ENCODE data around the gene PCDH1.
A peak's percentile ranks its signal among the peaks of the same experiment; 100 is the strongest.

PCDH1 gene

DNA sequence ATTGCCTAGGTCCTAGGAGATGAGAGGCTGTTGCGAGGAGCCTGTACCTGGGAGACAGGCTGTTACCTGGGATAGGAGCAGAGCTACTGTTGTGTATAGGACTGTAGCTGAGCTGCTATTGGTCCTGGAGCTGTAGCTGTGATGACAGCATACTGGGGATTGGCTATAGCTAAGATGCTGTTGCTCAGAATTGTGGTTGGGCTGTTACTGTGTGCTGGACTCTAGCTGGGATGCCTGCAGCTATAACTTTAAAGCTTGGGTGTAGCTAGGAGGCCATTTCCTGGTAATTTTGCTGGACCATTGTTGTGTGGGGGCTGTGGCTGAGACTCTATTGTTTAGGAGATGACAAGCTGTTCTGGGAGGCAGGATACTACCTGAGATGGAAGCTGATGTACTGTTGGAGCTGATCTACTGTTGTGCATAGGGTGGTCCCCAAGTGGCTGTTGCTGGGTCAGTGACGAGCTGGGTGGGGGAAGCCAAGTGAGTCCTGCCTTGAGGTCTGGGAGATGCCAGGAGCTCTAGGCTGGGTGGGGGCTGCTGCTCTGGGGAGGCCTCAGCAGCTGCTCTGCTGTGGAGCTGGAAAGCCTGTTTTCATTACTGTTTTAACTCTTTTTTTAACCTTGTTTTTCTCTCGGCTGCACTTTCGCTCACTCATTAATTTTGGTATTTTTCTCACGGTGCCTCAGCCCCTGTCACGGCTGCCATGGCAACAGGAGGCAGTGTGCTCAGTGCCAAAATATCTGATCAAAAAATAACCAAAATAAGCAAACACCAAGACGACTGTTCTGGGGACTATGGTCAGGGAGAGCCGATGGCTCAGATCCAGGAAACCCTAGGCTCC lies 3.0 kb upstream of the PCDH1 start:
- peaks cover 22% of the 10 kb centered on the region for H3K4me1 Mint-ChIP-seq (ENCODE audit: low read depth)
- H3K27ac Mint-ChIP-seq, result no peak overlapping the region
- H3K27me3 Mint-ChIP-seq, result peaks cover 50% of the 10 kb centered on the region
- H3K36me3 Mint-ChIP-seq, result no peaks in the 10 kb centered on the region
- no peaks in the 10 kb centered on the region for H3K9me3 Mint-ChIP-seq (ENCODE audit: low read depth)
- H3K4me3 Mint-ChIP-seq, result no peak overlapping the region

DNA sequence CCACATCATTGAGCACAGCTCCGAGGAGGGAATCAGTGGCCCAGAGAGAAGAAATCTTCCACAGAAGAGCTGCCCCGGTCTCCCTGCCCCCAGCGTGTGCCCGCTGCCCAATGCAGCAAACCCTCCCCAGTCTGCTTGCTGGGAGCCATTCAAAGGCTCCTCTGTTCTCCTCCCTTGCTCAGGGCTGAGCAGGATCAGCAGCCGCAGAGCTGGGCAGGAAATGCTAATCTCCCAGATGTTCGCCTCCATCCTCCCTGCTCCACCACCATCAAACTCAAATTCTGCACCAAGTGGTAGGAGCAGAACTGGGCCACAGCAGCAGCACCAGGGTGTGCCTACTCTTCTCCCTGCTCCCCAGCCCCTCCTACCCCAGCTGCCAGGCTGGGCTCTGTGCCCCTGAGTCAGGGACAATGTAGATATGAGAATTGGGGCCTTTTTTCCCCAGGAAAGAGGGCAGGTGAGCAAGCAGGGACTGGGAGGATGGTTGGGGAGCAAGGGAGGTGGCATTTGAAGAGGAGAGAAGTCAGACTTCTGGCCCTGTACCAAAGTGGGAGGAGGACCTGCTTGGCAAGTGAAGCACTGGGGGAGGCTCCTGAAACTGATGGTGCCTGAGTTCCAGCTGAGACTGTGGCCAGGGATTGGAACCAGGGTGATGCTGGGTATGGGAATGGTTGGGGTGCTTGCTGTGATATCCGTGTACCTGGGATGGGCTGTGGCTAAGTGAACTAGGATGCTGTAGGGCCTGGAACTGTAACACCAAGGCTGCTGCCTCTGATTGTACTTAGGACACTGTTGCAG lies 1.9 kb upstream of the PCDH1 start:
- no peak overlapping the region for H3K4me3 Mint-ChIP-seq
- H3K4me1 Mint-ChIP-seq (ENCODE audit: low read depth), result peaks cover 26% of the 10 kb centered on the region
- H3K27ac Mint-ChIP-seq, result no peak overlapping the region
- H3K9me3 Mint-ChIP-seq (ENCODE audit: low read depth), result no peaks in the 10 kb centered on the region
- no peaks in the 10 kb centered on the region for H3K36me3 Mint-ChIP-seq
- H3K27me3 Mint-ChIP-seq, result peaks cover 46% of the 10 kb centered on the region

DNA sequence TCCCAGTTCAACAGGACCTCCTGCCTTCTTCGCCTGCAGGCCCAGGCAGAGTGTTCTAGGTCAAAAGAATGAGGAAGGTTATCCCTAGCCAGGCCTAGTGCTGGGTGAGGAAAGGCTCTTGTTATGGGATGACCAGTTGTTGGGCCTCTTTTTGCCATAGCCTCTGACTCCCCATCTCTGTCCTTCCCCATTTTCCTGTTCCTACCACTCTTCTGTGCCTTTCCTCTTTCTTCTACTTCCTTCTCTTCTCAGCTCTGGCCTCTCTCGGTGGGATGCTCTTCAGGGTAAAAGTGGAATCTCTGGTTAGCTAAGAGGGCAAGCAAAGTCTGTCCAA lies 1.2 kb upstream of the PCDH1 start:
- peaks cover 46% of the 10 kb centered on the region for H3K27me3 Mint-ChIP-seq
- no peaks in the 10 kb centered on the region for H3K36me3 Mint-ChIP-seq
- H3K9me3 Mint-ChIP-seq (ENCODE audit: low read depth), result no peaks in the 10 kb centered on the region
- peaks cover 26% of the 10 kb centered on the region for H3K4me1 Mint-ChIP-seq (ENCODE audit: low read depth)
- H3K27ac Mint-ChIP-seq, result no peak overlapping the region
- H3K4me3 Mint-ChIP-seq, result peak overlapping the region; percentile 81

DNA sequence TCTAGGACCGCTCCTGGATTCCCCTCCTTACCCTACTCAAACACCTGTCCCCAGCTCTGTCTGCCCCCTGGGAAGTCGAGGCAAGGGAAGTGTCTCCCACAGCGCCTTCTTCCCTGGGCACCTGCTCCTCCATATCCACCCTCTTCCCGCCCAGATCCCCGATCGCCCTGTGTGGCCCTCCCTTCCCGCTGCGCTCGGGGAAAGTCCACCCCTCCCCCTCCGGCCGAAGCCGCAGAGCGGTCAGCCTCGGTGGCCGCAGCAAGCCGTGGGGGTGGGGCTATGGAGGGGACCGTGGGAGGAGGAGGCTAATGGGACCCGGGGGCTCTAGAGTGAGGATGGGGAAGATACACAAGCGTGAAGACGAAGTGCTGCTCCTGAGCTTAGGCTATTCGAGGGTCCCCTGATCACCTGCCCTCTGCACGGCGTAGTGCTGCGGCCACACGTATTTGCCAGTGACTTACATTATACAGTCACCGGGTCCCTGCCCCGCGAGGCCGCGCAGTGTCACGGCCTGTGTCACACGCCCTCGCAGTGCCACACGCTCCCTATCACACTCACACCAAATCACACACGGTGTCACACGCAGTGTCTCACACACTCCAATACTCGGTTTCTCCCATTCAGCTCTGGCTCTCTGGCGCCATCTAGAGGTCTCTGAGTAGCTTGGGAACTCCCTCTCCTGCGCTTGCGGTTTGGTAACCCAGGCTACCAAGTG lies 658 bp upstream of the PCDH1 start:
- no peaks in the 10 kb centered on the region for H3K36me3 Mint-ChIP-seq
- H3K27me3 Mint-ChIP-seq, result peaks cover 45% of the 10 kb centered on the region
- no peaks in the 10 kb centered on the region for H3K9me3 Mint-ChIP-seq (ENCODE audit: low read depth)
- peaks cover 26% of the 10 kb centered on the region for H3K4me1 Mint-ChIP-seq (ENCODE audit: low read depth)
- peak overlapping the region; percentile 81 for H3K4me3 Mint-ChIP-seq
- peak overlapping the region; percentile 42 for H3K27ac Mint-ChIP-seq

DNA sequence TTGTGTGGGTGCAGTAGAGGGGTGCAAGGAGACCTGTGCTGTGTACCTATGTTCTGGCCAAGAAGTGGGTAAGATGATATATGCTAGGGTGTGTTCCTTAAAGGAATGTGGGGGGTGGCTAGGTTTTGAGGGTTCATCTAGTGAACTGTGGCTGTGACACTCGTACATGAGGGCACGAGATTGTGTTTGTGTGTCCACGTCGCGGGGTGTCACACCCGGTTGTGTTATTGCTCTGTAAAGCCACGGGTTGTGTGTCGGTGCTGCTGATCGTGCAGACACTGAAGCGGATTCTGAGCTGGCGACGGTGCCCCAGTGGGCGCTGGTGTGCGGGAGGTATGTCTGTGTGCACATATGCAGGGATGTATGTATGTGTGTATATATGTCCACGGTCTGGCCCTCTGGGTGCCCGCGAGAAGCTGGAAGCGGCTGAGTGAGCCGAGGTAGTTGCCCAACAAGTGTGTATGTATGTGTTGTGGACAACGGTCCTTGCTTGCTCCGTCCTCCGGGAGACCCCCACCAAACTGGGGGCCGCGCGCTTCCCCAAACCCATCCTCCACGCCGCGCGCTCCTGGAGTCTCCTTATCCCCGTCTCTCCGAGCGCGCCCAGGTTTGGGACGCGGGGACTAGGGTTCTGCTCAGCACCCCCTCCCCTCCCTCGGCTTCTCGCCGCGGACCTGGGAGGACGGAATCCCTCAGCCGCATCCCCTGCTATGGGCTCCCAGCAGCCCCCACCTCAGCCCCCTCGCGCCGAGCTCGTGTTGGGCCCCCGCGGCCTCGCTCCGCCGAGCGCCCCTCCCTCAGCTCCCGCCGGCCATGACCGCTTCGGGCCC lies 639 bp downstream of the PCDH1 start:
- H3K27ac Mint-ChIP-seq, result no peak overlapping the region

DNA sequence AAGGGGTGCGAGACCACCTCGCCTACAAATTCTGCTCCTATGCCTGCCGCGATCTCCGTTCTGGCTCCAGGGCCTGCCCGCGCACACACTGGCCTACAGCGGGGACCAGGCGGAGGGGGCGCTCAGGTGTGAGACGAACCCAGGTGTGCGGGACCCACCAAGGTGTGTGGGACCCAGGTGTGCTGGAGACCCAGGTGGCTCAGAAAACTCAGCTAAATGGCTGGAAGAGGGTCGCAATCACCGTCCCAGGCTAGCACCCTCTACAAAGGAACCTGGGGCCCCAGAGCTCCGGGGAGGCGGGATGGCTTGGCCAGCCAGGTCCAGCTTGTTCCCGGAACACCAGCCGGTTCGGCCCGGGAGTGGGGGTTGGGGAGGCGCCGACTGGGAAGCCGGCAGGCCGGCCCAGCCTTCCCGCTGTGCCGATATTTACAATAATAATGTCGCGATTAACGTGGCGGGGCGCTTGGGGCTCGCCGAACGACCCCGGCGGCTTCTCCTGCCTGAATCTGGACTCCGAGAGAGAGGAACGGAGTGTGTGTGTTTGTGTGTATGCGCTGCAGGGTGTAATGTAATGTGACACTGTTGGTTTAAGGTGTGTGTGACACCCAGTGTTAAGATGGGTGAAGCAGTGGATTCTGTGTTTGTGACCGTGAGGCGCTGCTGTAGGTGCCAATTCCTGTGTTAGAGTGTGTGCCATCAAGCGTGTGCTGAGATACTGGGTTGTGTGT lies 1.4 kb downstream of the PCDH1 start:
- Mint-ChIP-seq H3K4me3 (peak overlapping the region; percentile 68), H3K27me3 (peaks cover 42% of the 10 kb centered on the region), H3K4me1 (ENCODE audit: low read depth) (peaks cover 22% of the 10 kb centered on the region), H3K27ac (no peak overlapping the region), H3K9me3 (ENCODE audit: low read depth) (no peaks in the 10 kb centered on the region), H3K36me3 (no peaks in the 10 kb centered on the region)

More for the DNA sequence above, 639 bp downstream of the PCDH1 start:
- peaks cover 46% of the 10 kb centered on the region for H3K27me3 Mint-ChIP-seq
- H3K36me3 Mint-ChIP-seq, result no peaks in the 10 kb centered on the region
- H3K4me3 Mint-ChIP-seq, result peak overlapping the region; percentile 68
- peaks cover 23% of the 10 kb centered on the region for H3K4me1 Mint-ChIP-seq (ENCODE audit: low read depth)
- no peaks in the 10 kb centered on the region for H3K9me3 Mint-ChIP-seq (ENCODE audit: low read depth)

DNA sequence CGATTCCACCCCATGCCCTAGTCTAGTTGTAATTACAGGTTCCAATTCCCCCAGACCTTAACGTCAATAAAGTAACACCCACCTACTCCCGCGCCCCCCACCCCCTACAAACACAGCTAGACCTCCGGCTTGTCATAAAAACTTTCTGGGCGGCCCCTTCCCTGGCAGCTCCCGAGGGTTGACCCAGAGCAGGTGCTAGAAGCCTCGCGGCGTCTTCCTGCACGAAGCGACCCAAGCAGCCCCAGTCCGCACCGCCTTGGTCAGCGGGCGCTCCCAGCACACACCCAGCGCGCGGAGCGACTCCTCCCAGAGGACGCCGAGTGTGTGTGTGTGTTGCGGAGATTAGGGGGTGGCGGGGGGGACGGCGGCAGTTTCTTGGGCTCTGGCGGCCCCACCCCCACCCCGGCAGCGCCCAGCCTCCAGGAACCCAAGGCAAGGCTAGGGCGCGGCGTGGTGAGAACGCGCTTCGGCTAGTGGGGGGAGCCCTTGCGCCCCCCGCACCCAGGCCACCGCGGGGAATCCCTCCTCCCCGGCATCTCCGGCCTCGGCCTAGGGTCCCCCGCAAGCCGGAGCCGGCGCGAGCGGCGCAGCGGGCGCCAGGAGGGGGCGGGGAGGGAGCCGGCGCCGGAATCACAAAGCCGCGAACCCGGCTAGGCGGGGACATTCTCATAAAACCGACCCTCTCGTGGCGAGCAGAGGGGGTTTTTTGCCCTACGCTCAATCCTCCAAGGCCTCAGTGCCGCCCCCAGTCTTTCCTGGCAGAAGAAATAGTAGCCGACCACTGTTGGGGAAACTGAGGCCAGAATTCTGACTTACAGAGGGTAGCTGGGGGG lies 2.2 kb downstream of the PCDH1 start:
- Mint-ChIP-seq H3K27me3 (peaks cover 36% of the 10 kb centered on the region), H3K4me3 (peak overlapping the region; percentile 63), H3K4me1 (ENCODE audit: low read depth) (peaks cover 22% of the 10 kb centered on the region), H3K9me3 (ENCODE audit: low read depth) (no peaks in the 10 kb centered on the region), H3K36me3 (no peaks in the 10 kb centered on the region), H3K27ac (no peak overlapping the region)

DNA sequence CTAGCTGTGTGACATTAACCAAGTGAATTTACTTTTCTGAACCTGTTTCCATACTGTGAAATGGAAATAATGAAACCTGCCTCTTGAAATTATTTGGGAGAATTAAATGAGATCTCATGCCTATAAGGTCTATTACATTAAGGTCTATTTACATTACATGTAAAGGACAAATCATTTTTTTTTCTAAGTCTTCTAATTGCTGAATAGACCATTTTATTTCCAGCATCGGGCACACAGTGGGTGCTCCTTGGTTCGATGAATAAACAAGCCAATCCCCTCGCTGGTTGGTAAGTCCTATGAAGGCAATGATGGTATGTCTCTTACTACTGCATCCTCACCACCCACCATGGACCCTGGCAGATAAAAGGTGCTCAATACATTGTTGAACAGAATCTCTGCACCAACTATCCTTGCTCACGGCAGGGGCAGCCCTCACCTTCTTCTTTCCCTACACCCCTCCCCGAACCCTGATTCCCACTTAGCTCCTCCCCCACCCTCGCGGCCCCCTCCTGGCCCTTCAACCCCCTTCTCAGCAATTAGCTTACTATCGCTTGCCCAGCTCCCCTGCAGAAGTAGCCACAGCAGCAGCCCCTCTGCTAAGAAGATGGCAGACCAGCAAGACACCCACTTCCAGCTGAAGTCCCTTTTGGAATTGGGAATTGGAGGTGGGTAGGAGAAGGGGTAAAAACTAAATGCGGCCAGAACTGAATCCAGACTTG lies 3.0 kb downstream of the PCDH1 start:
- Mint-ChIP-seq H3K9me3 (ENCODE audit: low read depth) (no peaks in the 10 kb centered on the region), H3K27ac (no peak overlapping the region), H3K4me1 (ENCODE audit: low read depth) (peaks cover 22% of the 10 kb centered on the region), H3K4me3 (peak overlapping the region; percentile 63), H3K27me3 (peaks cover 39% of the 10 kb centered on the region), H3K36me3 (no peaks in the 10 kb centered on the region)

DNA sequence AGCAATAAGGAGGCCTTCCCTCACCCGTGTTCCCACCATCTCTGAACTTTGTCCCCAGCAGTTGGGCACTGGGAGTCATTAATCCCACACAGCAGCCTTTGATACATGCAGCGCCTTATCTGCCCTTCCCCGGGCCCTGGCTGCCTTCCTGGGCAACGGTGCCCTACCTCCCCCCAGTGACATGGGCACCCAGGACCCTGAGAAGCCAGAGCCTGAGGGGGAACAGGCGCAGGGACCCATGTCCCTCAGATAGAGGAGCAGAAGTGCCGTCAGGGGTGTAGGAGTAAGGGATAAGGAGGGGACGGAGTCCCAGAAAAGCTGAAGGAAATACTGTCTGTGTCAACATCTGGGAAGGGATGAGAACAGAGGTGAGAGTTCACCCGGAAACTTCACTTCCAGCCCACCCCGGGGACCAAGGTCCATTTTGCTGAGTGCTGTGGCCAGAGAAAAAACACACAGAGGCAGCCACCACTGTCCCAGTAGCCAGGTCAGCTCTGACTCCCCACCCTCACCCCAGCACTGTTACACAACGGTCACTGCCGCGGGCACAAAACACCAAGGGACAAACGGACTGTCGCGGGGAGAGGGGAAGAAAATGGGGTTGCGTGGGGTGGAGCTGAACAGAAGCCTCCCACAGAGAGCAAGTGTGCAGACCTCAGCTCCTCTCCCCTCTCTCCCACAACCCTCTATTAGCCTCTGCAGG lies 3.8 kb downstream of the PCDH1 start:
- Mint-ChIP-seq H3K4me3 (no peak overlapping the region), H3K36me3 (no peaks in the 10 kb centered on the region), H3K27me3 (peaks cover 36% of the 10 kb centered on the region), H3K9me3 (ENCODE audit: low read depth) (no peaks in the 10 kb centered on the region), H3K27ac (no peak overlapping the region), H3K4me1 (ENCODE audit: low read depth) (peaks cover 21% of the 10 kb centered on the region)

DNA sequence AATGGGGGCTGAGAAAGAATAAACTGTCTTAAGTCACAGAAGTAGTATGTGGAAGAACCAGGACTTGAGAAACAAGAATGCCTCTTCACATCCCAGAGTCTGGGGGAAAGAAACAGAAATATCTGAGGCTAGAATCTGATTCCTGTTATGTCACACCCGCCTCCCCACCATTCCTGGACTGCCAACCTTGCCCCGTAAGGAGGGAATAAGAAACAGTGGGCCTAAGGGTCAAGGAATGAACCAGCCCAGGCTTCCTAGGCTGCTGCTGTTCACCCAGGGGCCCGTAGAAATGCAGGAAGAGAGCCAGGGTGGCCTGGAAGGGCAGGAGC lies 4.3 kb downstream of the PCDH1 start:
- H3K27ac Mint-ChIP-seq, result no peak overlapping the region
- H3K4me1 Mint-ChIP-seq (ENCODE audit: low read depth), result peaks cover 17% of the 10 kb centered on the region
- no peaks in the 10 kb centered on the region for H3K9me3 Mint-ChIP-seq (ENCODE audit: low read depth)
- no peak overlapping the region for H3K4me3 Mint-ChIP-seq
- H3K27me3 Mint-ChIP-seq, result peaks cover 32% of the 10 kb centered on the region
- no peaks in the 10 kb centered on the region for H3K36me3 Mint-ChIP-seq

DNA sequence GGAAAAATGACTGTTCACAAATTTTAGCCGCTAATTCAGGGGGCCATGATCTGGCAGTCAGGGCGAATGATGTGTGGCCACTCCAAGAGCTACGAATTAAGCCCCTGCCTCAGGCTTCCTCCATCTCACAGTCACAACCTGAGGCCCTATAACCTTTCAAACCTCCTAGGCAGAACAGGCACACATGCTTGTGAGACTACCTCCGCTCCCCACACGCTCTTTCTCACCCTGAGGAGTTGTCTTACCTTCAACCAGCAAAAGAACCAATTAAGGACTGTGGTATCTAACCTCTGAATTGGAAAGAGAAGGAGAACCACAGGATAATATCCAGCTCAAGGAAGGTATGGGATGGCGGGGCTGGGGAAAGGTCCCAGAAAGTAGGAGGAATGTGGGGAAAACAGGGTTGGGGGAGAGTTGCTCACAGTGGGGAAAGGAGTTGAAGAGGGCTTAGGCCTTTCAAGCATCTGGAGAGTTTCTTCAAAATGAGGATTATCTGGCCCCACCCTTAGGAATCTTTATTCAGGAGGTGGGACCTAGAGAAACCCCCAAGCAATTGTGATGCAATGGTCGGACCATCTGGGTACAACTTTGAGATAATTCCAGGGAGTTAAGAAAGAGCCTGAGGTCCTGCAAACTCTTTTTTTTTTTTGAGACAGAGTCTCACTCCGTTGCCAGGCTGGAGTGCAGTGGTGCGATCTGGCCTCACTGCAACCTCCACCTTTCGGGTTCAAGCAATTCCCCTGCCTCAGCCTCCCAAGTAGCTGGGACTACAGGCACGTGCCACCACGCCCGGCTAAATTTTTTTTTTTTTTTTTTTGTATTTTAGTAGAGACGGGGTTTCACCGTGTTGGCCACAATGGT lies 5.5 kb downstream of the PCDH1 start:
- H3K36me3 Mint-ChIP-seq, result no peaks in the 10 kb centered on the region
- H3K9me3 Mint-ChIP-seq (ENCODE audit: low read depth), result no peaks in the 10 kb centered on the region
- H3K27me3 Mint-ChIP-seq, result peaks cover 31% of the 10 kb centered on the region
- H3K4me3 Mint-ChIP-seq, result no peak overlapping the region
- H3K4me1 Mint-ChIP-seq (ENCODE audit: low read depth), result peaks cover 14% of the 10 kb centered on the region
- no peak overlapping the region for H3K27ac Mint-ChIP-seq

DNA sequence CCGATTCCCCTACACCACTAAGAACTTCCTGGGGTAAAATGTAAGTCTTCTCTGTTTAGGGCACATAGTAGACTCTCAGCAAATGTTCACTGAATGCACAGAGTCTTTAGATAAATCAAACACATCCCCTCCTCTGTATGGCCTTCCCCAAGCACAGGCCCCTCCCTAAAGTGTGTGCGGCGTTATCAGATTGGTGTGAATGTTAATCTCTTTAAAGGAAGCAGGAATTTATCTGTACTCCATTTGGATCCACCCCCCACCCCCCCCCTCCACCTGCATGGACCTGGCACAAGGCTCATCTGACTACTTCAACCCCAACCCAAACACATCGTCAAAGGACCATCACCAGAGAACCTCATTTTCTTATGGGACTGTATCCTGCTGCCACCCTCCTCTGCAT lies 6.3 kb downstream of the PCDH1 start:
- no peak overlapping the region for H3K27ac Mint-ChIP-seq
- H3K4me1 Mint-ChIP-seq (ENCODE audit: low read depth), result peaks cover 7% of the 10 kb centered on the region
- H3K9me3 Mint-ChIP-seq (ENCODE audit: low read depth), result no peaks in the 10 kb centered on the region
- no peaks in the 10 kb centered on the region for H3K36me3 Mint-ChIP-seq
- no peak overlapping the region for H3K4me3 Mint-ChIP-seq
- peaks cover 25% of the 10 kb centered on the region for H3K27me3 Mint-ChIP-seq
